Activated CD8-positive, alpha-beta memory T cell treated with anti-CD3 and anti-CD28 coated beads, Interleukin-2, amount 10 ng/mL, durations not matched to agents 7 days and 5 days (primary cell): ENCODE measurements around the gene PKP2. TPM values are rescaled to one million over a fixed set of nuclear protein-coding genes. Genes with fewer than 3 reads are reported as not detected.

Source experiments
- ATAC-seq: fragments of 150-1000 bp; cut with Tn5 transposase; one replicate; pipeline ENCODE4 v1.10.0; 2021; ENCODE audit warnings: moderate library complexity
- CTCF ChIA-PET: fragments of 350-600 bp; sonication (Branson Sonifier 250); formaldehyde crosslinking; loops from one replicate; lab custom pipeline; 2021; ENCODE audit warnings: antibody characterized with exemption; lab: Charles Lee
- DNase-seq: peaks from one replicate; pipeline ENCODE4 v3.0.0-alpha.2; 2020
- H3K27ac Mint-ChIP-seq: one replicate; pipeline ENCODE4 v1.8.0; 2021; ENCODE audit warnings: mild to moderate bottlenecking, mixed read lengths
- H3K27me3 Mint-ChIP-seq: one replicate; pipeline ENCODE4 v1.8.0; 2021; ENCODE audit warnings: mixed read lengths
- H3K36me3 Mint-ChIP-seq: one replicate; pipeline ENCODE4 v1.8.0; 2021; ENCODE audit warnings: mild to moderate bottlenecking, mixed read lengths
- H3K4me1 Mint-ChIP-seq: one replicate; pipeline ENCODE4 v1.8.0; 2021; ENCODE audit warnings: mixed read lengths
- H3K4me3 Mint-ChIP-seq: one replicate; pipeline ENCODE4 v1.8.0; 2021; ENCODE audit warnings: mild to moderate bottlenecking, moderate library complexity, mixed read lengths
- H3K9me3 Mint-ChIP-seq: one replicate; pipeline ENCODE4 v1.8.0; 2022; ENCODE audit warnings: low read depth, mixed read lengths
- total RNA-seq, 2 experiments: library from RNA; stranded (reverse); gene quantifications; one replicate each; pipeline ENCODE4 v1.2.3, GENCODE V29; 2021

Gene PKP2
- not detected for total RNA-seq

DNA sequence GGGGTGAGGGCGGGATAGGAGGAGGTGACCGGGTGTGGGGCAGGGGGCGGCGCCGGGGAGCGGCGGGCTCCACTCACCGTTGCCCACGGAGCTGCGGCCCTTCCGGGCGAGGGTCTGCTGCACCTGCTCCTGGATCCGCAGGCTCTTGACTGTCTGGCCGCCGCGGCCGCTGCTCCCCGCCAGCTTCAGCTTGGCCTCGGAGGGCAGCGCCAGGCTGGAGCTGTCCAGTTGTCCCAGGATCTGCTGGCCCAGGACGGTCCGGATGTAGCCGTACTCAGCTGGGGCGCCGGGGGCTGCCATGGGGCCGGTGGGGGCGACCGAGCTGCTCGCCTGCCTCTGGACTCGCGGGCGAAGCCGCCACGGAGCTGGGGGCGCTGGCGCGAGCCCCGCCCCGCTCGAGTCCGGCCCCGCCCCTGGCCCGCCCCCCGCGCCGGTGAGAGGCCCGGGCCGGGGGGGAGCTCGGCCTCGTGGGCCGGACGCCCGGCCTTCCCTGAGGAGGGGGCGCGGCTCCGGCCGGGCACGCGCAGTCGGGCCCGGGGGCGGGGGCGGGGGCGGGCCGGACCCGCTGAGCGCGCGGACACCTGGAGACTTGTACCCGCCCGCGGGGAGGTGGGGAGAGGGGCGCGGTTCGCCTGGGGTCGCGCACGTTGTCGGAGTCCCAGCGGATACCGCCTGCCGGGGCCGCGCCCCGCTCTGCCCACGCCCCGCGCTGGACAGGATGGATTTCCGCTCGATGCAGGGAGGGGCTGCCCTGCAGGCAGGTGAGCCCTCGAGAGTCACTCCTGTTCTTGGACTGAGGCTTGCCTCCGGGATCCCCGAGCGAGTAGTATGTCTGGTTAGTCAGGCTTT is at the start of gene PKP2:
TSS of gene PKP2 (minus strand) at position 346 of the 849 bp plus-strand sequence. CDS start at position 300, 46 bp downstream.
- Mint-ChIP-seq H3K4me1 (peaks cover 11% of the 10 kb centered on the region), H3K4me3 (peak within 1 kb of the TSS; percentile 28), H3K9me3 (no peaks in the 10 kb centered on the region), H3K27me3 (peaks cover 59% of the 10 kb centered on the region), H3K36me3 (no peaks in the 10 kb centered on the region), H3K27ac (no peak within 1 kb of the TSS)
- DNase-seq (peak; percentile 41), ATAC-seq (peak; percentile 58)
- CTCF ChIA-PET: no interaction called here

DNA sequence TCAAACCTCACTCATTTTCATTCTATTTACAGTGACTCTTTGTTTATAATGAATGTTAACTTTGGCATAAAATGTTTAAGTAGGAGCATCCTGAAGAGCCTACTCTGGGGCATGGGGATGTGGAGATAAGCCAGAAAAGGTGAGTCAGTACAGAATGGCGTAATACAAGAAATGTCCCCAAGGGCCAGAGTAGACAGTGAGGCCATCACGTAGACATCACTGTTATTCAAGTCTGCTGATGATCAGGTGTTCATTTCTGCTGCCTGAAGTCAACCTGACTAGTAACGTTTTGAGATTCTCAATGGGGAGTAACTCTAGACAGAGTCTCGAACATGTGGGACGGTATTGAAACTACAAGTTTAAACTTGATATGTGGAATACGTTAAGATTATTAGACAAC is 47.6 kb upstream of the PKP2 start:
- CTCF ChIA-PET: no interaction called here
- H3K4me1 Mint-ChIP-seq: no peaks in the 10 kb centered on the region
- no peaks in the 10 kb centered on the region for H3K9me3 Mint-ChIP-seq
- H3K36me3 Mint-ChIP-seq: no peaks in the 10 kb centered on the region
- no peaks in the 10 kb centered on the region for H3K27me3 Mint-ChIP-seq
- DNase-seq (no peak), ATAC-seq (no peak)
- no peak overlapping the region for H3K4me3 Mint-ChIP-seq
- no peak overlapping the region for H3K27ac Mint-ChIP-seq

DNA sequence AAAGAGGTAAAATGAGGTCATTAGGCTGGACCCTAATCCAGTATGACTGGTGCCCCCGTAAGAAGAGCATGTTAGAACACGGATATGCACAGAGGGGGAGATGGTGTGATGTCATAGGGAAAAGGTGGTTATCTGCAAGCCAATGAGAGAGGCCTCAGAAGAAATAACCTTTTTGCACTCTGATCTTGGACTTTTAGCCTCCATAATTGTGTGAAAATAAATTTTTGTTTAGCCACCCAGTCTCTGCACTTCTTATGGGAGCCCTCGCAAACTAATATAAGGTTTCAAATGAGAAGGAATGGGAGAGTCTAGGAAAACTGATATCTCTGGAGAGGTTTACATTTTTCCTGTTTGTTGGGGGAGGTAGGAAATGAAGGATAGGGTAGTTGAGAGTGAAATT is 43.2 kb upstream of the PKP2 start:
- Mint-ChIP-seq H3K4me3 (no peak overlapping the region), H3K9me3 (no peaks in the 10 kb centered on the region), H3K27me3 (no peaks in the 10 kb centered on the region), H3K27ac (no peak overlapping the region), H3K4me1 (no peaks in the 10 kb centered on the region), H3K36me3 (no peaks in the 10 kb centered on the region)
- CTCF ChIA-PET: no interaction called here
- DNase-seq: no peak
- ATAC-seq: no peak

DNA sequence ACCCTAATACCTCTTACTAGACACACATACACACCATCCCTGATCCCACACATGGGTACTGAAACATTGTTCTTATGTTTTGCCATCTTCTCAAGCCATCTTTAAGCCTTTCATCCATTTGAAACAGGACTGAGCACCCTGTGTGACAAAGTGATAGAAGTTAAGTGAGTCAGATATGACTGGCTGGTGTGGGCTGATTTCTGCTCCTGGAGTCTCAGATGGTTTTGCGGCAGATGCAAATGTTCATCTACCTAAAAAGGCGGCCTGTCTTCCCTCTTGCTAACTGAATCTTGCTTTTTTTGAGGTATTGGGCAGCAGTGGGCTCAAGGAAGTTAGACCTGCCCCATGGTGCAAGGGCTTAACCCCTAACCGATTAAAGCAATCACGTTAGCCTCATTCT is 30.4 kb upstream of the PKP2 start:
- H3K4me1 Mint-ChIP-seq: no peaks in the 10 kb centered on the region
- no peak for DNase-seq
- no peak for ATAC-seq
- H3K4me3 Mint-ChIP-seq: no peak overlapping the region
- no peak overlapping the region for H3K27ac Mint-ChIP-seq
- H3K36me3 Mint-ChIP-seq: no peaks in the 10 kb centered on the region
- no peaks in the 10 kb centered on the region for H3K9me3 Mint-ChIP-seq
- CTCF ChIA-PET: no interaction called here
- no peaks in the 10 kb centered on the region for H3K27me3 Mint-ChIP-seq

DNA sequence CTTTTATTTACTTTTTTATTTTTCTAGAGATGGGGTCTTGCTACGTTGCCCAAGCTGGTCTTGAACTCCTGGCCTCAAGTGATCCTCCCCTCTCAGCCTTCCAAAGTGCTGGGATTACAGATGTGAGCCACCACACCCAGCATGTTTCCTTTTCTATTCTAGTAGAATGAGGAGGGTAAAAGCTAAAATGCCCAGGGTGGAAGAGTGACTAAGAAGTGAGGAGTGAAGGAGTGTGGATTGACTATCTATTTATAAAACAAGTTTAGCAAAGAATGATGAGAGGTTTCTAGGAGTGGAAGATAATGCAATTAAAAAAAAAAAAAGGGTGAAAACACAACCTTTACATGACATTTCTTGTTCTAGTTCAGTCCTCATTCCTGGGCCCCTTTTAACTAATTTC is 29.8 kb upstream of the PKP2 start:
- H3K4me1 Mint-ChIP-seq: no peaks in the 10 kb centered on the region

DNA sequence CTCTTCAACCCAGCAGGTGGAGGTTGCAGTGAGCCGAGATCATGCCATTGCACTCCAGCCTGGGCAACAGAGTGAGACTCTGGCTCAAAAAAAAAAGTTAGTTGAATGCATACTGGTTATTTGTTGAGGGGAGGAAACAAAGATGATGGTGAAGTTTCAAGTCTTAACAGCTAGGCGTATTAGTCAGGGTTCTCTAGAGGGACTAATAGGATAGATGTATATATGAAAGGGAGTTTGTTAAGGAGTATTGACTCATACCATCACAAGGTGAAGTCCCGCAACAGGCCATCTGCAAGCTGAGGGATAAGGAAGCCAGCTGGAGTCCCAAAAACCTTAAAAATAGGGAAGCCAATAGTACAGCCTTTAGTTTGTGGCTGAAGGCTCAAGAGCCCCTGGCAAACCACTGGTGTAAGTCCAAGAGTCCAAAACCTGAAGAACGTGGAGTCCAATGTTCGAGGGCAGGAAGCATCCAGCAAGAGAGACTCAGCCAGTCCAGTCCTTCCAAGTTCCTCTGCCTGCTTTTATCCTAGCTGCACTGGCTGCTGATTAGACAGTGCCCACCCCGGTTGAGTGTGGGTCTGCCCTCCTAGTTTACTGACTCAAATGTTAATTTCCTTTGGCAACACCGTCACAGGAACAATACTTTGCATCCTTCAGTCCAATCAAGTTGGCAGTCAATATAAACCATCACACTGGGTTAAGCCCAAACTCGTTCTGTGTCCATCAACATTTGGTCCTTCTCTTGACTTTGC is 26.1 kb upstream of the PKP2 start:
- Mint-ChIP-seq H3K27me3 (no peaks in the 10 kb centered on the region), H3K36me3 (no peaks in the 10 kb centered on the region), H3K4me1 (no peaks in the 10 kb centered on the region), H3K27ac (no peak overlapping the region), H3K9me3 (no peaks in the 10 kb centered on the region), H3K4me3 (no peak overlapping the region)
- ATAC-seq (no peak), DNase-seq (no peak)
- CTCF ChIA-PET: no interaction called here

More for the DNA sequence above, 29.8 kb upstream of the PKP2 start:
- CTCF ChIA-PET: no interaction called here
- Mint-ChIP-seq H3K27ac (no peak overlapping the region), H3K9me3 (no peaks in the 10 kb centered on the region), H3K27me3 (no peaks in the 10 kb centered on the region), H3K4me3 (no peak overlapping the region), H3K36me3 (no peaks in the 10 kb centered on the region)
- DNase-seq (no peak), ATAC-seq (no peak)

DNA sequence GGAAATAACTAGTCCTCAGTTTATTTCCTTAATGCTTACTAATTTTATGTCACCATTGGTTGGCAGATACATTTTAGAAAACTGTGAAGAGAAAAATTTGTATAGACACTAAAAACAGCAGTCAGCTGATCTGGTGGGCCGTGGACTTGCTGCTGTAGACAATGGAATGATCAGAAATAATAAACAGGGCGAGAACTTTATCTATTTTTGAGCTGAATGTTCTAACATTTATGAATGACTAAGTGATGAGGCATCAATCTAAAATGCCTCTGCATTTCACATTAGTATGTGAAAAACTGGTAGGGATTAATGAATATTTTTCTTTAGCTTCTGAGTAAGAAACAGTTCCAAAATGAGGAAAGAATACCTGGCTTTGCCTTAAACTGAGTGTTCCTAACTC is 24.8 kb upstream of the PKP2 start:
- no peak for DNase-seq
- Mint-ChIP-seq H3K9me3 (no peaks in the 10 kb centered on the region), H3K4me1 (no peaks in the 10 kb centered on the region), H3K36me3 (no peaks in the 10 kb centered on the region), H3K4me3 (no peak overlapping the region), H3K27me3 (no peaks in the 10 kb centered on the region), H3K27ac (no peak overlapping the region)
- ATAC-seq: no peak
- CTCF ChIA-PET: no interaction called here

DNA sequence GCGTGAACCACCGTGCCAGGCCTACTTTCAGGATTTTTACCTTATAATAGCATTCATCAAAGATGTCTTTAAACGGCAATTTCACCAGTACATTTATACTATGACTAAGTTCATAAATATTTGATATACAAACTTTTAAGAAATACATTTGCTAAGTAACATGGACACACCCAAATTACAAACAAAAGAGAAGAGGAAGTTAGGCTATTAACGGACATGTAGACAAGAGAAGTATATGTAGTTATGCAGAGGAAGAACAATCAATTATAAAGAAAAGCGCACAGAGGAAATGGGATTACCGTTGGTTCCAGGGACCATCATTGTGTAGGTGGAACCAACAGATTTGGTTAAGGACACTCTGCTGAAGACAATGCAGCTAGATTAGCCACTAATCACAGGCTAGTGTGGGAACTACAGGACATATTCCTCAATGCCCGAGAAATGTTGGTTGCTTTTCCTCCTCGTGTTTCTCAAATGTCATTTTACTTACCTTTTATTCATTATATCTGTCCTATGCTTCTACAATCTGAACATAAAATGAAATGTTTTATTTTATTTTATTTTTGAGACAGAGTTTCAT is 24.0 kb upstream of the PKP2 start:
- Mint-ChIP-seq H3K27me3 (no peaks in the 10 kb centered on the region), H3K36me3 (no peaks in the 10 kb centered on the region), H3K27ac (no peak overlapping the region), H3K9me3 (no peaks in the 10 kb centered on the region), H3K4me3 (no peak overlapping the region), H3K4me1 (no peaks in the 10 kb centered on the region)
- DNase-seq: no peak
- no peak for ATAC-seq
- CTCF ChIA-PET: no interaction called here

DNA sequence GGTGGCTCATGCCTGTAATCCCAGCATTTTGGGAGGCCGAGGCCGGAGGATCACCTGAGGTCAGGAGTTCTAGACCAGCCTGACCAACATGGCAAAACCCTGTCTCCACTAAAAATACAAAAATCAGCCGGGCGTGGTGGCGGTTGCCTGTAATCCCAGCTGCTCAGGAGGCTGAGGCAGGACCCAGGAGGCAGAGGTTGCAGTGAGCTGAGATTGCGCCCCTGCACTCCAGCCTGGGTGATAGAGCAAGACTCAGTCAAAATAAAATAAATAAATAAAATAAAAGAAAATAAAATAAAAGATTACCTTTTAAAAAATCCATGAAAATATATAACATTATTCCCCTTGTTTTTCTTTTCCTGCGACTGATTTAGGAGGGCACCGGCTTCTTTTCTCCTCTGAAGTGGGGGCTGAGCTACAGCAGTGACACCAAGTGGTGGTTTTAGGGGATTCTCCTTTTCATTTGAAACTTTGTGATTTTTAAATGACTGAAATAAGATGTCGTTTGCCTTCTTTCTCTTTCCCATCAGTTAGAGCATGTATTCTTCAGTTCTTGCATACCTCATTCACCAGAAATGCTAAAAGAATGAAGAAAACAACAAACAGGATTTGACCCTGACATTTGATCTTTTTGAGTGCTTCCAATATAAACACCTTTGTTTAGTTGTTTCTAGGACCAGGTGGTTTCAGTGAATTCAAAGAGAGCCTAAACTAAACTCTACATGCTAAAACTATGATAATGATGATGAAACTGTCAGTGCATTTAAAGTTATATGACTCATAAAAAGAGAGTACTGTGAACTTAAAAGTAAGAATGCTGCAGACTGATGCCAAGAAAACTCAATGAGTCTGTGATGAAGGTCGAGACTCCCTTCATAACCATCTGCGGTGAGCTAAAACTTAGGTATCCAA is 22.6 kb upstream of the PKP2 start:
- Mint-ChIP-seq H3K4me1 (no peaks in the 10 kb centered on the region), H3K27me3 (no peaks in the 10 kb centered on the region), H3K4me3 (no peak overlapping the region), H3K9me3 (no peaks in the 10 kb centered on the region), H3K27ac (no peak overlapping the region), H3K36me3 (no peaks in the 10 kb centered on the region)
- CTCF ChIA-PET: no interaction called here
- DNase-seq (no peak), ATAC-seq (no peak)

DNA sequence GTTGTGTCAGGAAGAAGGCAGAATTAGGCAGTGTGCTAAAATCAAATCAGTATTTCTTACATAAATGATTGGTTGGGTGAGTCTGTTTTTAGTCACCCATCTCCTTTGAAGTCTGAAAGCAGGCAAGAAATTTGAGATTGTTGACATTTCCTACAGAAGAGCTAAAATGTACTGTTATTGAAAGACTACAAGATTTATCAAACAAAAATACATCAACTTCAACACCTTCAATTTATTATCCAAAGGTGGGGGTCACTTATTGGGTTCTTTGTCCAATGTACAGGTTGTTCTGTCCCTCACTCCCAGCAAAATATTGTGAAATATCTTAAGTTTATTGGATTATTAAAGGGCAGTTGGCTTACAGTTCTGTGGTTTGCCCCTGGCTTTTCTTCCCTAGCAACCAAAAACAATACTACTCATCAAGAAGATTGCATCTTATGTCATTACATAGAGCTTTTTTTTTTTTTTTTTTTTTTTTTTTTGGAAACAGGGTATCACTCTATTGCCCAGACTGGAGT is 20.6 kb upstream of the PKP2 start:
- Mint-ChIP-seq H3K4me3 (no peak overlapping the region), H3K27ac (no peak overlapping the region), H3K36me3 (no peaks in the 10 kb centered on the region), H3K27me3 (no peaks in the 10 kb centered on the region), H3K4me1 (no peaks in the 10 kb centered on the region), H3K9me3 (no peaks in the 10 kb centered on the region)
- DNase-seq (no peak), ATAC-seq (no peak)
- CTCF ChIA-PET: interaction anchor here (0.7 kb wide), 2 partner anchors 10 to 1264 kb away, joined by 3 read pairs; no protein-coding TSS in a partner anchor

DNA sequence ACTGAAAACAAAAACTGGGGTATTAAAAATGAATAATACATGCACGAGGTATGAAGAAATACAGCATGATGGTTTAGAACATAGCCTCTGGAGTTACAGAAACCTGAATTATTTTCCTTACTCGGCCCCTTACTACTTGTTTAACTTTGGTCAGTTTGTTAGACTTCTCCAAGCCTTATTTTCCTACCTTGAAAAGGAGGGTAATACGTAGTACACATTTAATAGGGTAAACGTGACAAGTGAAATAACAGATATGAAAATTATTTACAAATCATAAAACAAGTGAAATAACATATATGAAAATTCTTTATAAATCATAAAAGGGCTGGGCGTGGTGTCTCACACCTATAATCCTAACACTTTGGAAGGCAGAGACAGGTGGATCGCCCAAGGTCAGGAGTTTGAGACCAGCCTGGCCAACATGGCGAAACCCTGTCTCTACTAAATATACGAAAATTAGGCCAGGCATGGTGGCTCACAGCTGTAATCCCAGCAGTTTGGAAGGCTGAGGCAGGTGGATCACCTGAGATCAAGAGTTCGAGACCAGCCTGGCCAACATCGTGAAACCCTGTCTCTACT is 11.4 kb upstream of the PKP2 start:
- ATAC-seq (no peak), DNase-seq (no peak)
- Mint-ChIP-seq H3K36me3 (no peaks in the 10 kb centered on the region), H3K4me1 (peaks cover 9% of the 10 kb centered on the region), H3K27me3 (peaks cover 16% of the 10 kb centered on the region), H3K9me3 (no peaks in the 10 kb centered on the region), H3K4me3 (no peak overlapping the region), H3K27ac (no peak overlapping the region)
- CTCF ChIA-PET: no interaction called here

DNA sequence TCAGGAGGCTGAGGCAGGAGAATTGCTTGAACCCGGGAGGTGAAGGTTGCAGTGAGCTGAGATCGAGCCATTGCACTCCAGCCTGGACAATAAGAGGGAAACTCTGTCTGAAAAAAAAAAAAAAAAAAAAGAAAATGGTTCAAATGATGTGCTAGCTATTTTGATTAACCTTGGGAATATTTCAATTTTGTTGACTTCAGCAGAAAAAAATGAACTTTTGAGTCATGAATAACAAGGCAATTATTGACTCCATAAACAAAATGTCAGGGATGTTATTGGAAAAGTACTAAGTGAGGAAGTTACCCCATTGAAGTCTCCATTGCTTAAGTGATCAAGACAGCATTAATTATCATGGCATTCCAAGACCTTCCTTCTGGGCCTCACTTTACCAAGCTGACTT is 10.6 kb upstream of the PKP2 start:
- Mint-ChIP-seq H3K27me3 (peaks cover 16% of the 10 kb centered on the region), H3K4me3 (no peak overlapping the region), H3K4me1 (peaks cover 9% of the 10 kb centered on the region), H3K9me3 (no peaks in the 10 kb centered on the region), H3K36me3 (no peaks in the 10 kb centered on the region), H3K27ac (no peak overlapping the region)
- CTCF ChIA-PET: interaction anchor here (1.0 kb wide), 1 partner anchor 10 kb away, joined by 3 read pairs; no protein-coding TSS in a partner anchor
- DNase-seq (no peak), ATAC-seq (no peak)
